Parathyroid adenoma (tissue), 2 donors: ENCODE data around the gene KCNA3.
"Not testable (repeated sequence)": the region's sequence is repeated elsewhere in the genome, so short reads cannot be mapped to it uniquely, and the experiment has no call there.

Experiments used
- H2AFZ ChIP-seq: fragments of 300-600 bp; sonication (generic); one replicate; pipeline ENCODE4 v1.7.0; 2017; ENCODE audit warnings: antibody characterized with exemption, mild to moderate bottlenecking
- H3K27ac ChIP-seq: fragments of 300-600 bp; sonication (generic); one replicate; pipeline ENCODE4 v1.7.0; 2017
- H3K27me3 ChIP-seq: fragments of 300-600 bp; sonication (generic); one replicate; pipeline ENCODE4 v1.7.0; 2017; ENCODE audit warnings: low read length; ENCODE audit not compliant: control insufficient read depth, insufficient read depth
- H3K36me3 ChIP-seq: fragments of 300-600 bp; sonication (generic); one replicate; pipeline ENCODE4 v1.7.0; 2017; ENCODE audit warnings: low read length; ENCODE audit not compliant: control insufficient read depth, insufficient read depth
- H3K4me1 ChIP-seq: fragments of 300-600 bp; sonication (generic); one replicate; pipeline ENCODE4 v1.7.0; 2017; ENCODE audit warnings: control low read depth
- H3K4me2 ChIP-seq: fragments of 300-600 bp; sonication (generic); one replicate; pipeline ENCODE4 v1.7.0; 2017; ENCODE audit warnings: low read length
- H3K4me3 ChIP-seq: fragments of 300-600 bp; sonication (generic); one replicate; pipeline ENCODE4 v1.7.0; 2017; ENCODE audit warnings: low read depth, low read length
- H3K79me2 ChIP-seq: fragments of 300-600 bp; sonication (generic); one replicate; pipeline ENCODE4 v1.7.0; 2017; ENCODE audit warnings: control low read depth
- H3K9ac ChIP-seq: fragments of 300-600 bp; sonication (generic); one replicate; pipeline ENCODE4 v1.7.0; 2017; ENCODE audit warnings: mild to moderate bottlenecking
- H3K9me3 ChIP-seq: fragments of 300-600 bp; sonication (generic); one replicate; pipeline ENCODE4 v1.7.0; 2017; ENCODE audit warnings: low read length; ENCODE audit not compliant: control insufficient read depth
- CTCF ChIP-seq: fragments of 300-600 bp; sonication (generic); IDR thresholded peaks from one replicate; pipeline ENCODE4 v1.7.0; 2017; ENCODE audit warnings: antibody characterized with exemption, mild to moderate bottlenecking
- donor health status: primary hyperparathyroidism.

The KCNA3 gene

GRCh38 chr1:110672001-110672752 is 2.6 kb downstream of the KCNA3 start:
- Histone ChIP-seq H2AFZ (no peak overlapping the region), H3K9ac (no peak overlapping the region), H3K9me3 (no peaks in the 10 kb centered on the region), H3K36me3 (no peaks in the 10 kb centered on the region), H3K27ac (no peak overlapping the region), H3K79me2 (no peaks in the 10 kb centered on the region), H3K4me3 (no peak overlapping the region), H3K27me3 (no peaks in the 10 kb centered on the region), H3K4me1 (no peaks in the 10 kb centered on the region), H3K4me2 (no peak overlapping the region)
- no peak for TF ChIP-seq CTCF

GRCh38 chr1:110671361-110671760 is 3.4 kb downstream of the KCNA3 start:
- no peaks in the 10 kb centered on the region for H3K36me3 ChIP-seq
- no peak overlapping the region for H3K9ac ChIP-seq
- TF ChIP-seq CTCF: no peak
- no peak overlapping the region for H3K4me2 ChIP-seq
- no peaks in the 10 kb centered on the region for H3K79me2 ChIP-seq
- H2AFZ ChIP-seq: no peak overlapping the region
- H3K9me3 ChIP-seq: no peaks in the 10 kb centered on the region
- no peak overlapping the region for H3K4me3 ChIP-seq
- no peak overlapping the region for H3K27ac ChIP-seq
- H3K4me1 ChIP-seq: no peaks in the 10 kb centered on the region
- no peaks in the 10 kb centered on the region for H3K27me3 ChIP-seq

- Histone ChIP-seq H3K9ac (no peak overlapping the region), H3K79me2 (no peaks in the 10 kb centered on the region), H3K9me3 (no peaks in the 10 kb centered on the region), H3K4me2 (no peak overlapping the region), H3K4me1 (no peaks in the 10 kb centered on the region), H3K36me3 (no peaks in the 10 kb centered on the region), H3K4me3 (no peak overlapping the region), H3K27me3 (no peaks in the 10 kb centered on the region), H3K27ac (no peak overlapping the region), H2AFZ (no peak overlapping the region)
- no peak for TF ChIP-seq CTCF
Measured at GRCh38 chr1:110668549-110668948, 6.2 kb downstream of the KCNA3 start.

- Histone ChIP-seq H2AFZ (no peak overlapping the region), H3K9ac (no peak overlapping the region), H3K27ac (no peak overlapping the region), H3K27me3 (no peaks in the 10 kb centered on the region), H3K79me2 (no peaks in the 10 kb centered on the region), H3K4me3 (no peak overlapping the region), H3K9me3 (no peaks in the 10 kb centered on the region), H3K4me2 (no peak overlapping the region), H3K36me3 (no peaks in the 10 kb centered on the region), H3K4me1 (no peaks in the 10 kb centered on the region)
- TF ChIP-seq CTCF: no peak
Measured at GRCh38 chr1:110667776-110668175, 7.0 kb downstream of the KCNA3 start.

GRCh38 chr1:110663241-110663640 is 11.5 kb downstream of the KCNA3 start:
- H3K27ac ChIP-seq: no peak overlapping the region
- H2AFZ ChIP-seq: no peak overlapping the region
- H3K4me2 ChIP-seq: no peak overlapping the region
- H3K36me3 ChIP-seq: no peaks in the 10 kb centered on the region
- H3K9ac ChIP-seq: no peak overlapping the region
- H3K4me1 ChIP-seq: no peaks in the 10 kb centered on the region
- no peak overlapping the region for H3K4me3 ChIP-seq
- no peaks in the 10 kb centered on the region for H3K27me3 ChIP-seq
- H3K79me2 ChIP-seq: no peaks in the 10 kb centered on the region
- no peak for TF ChIP-seq CTCF
- no peaks in the 10 kb centered on the region for H3K9me3 ChIP-seq

- not testable (repeated sequence) for H3K27ac ChIP-seq, H3K4me2 ChIP-seq, H3K9ac ChIP-seq, H3K4me1 ChIP-seq, H3K79me2 ChIP-seq, H3K27me3 ChIP-seq, H3K9me3 ChIP-seq, H3K4me3 ChIP-seq, H2AFZ ChIP-seq, H3K36me3 ChIP-seq
Measured at GRCh38 chr1:110659559-110659958, 15.2 kb downstream of the KCNA3 start.
